IMR-90 (cell line): ENCODE measurements around the gene PKP4. TPM values are rescaled to one million over a fixed set of nuclear protein-coding genes. Genes with fewer than 3 reads are reported as not detected.

Experiments
- ATAC-seq: fragments of 200-7000 bp; cut with Tn5 transposase; 2 replicates; pipeline ENCODE4 v1.9.1; 2020; ENCODE audit warnings: low read depth, mild to moderate bottlenecking, moderate library complexity
- BruUV-seq: library from RNA; stranded (reverse); fragments of 400-500 nt; replicated peaks from 2 replicates; lab custom pipeline; 2021; lab: Mats Ljungman, UMichigan
- CTCF ChIA-PET: fragments of 300-600 bp; formaldehyde crosslinking; extraction: SDS; loops from one replicate; lab custom pipeline; 2021; ENCODE audit warnings: antibody characterized with exemption; lab: Yijun Ruan, JAX
- POLR2A ChIA-PET: fragments of 300-600 bp; sonication (Branson Sonifier 250); formaldehyde crosslinking; loops from one replicate; lab custom pipeline; 2022; ENCODE audit warnings: antibody characterized with exemption; ENCODE audit not compliant: unreplicated experiment; lab: Charles Lee
- DNase-seq: peaks from one replicate; pipeline ENCODE4 v3.0.0; 2013
- H2AFZ ChIP-seq: replicated peaks from 2 replicates; pipeline ENCODE3; 2013; ENCODE audit warnings: low read length, mild to moderate bottlenecking; ENCODE audit not compliant: poor library complexity
- H2AK5ac ChIP-seq: 2 replicates; pipeline ENCODE4 v1.6.1; 2013; ENCODE audit warnings: low read depth, low read length, inconsistent platforms
- H2AK9ac ChIP-seq: replicated peaks from 2 replicates; pipeline ENCODE3; 2013; ENCODE audit warnings: mild to moderate bottlenecking, low read depth, low read length, moderate library complexity; ENCODE audit not compliant: poor library complexity
- H2BK120ac ChIP-seq: 2 replicates; pipeline ENCODE4 v1.6.1; 2013; ENCODE audit warnings: low read depth, low read length, inconsistent platforms
- H2BK15ac ChIP-seq: 3 replicates; pipeline ENCODE4 v1.6.1; 2013; ENCODE audit warnings: low read depth, low read length, inconsistent platforms
- H2BK20ac ChIP-seq: 2 replicates; pipeline ENCODE4 v1.6.1; 2013; ENCODE audit warnings: low read depth, mild to moderate bottlenecking, inconsistent platforms, low read length, moderate library complexity
- H2BK5ac ChIP-seq: 2 replicates; pipeline ENCODE4 v1.6.1; 2013; ENCODE audit warnings: mild to moderate bottlenecking, low read depth, low read length, inconsistent platforms; ENCODE audit not compliant: poor library complexity, severe bottlenecking
- H3K14ac ChIP-seq: replicated peaks from 2 replicates; pipeline ENCODE4 v1.6.1; 2013; ENCODE audit warnings: low read depth, low read length, inconsistent platforms
- H3K18ac ChIP-seq: 2 replicates; pipeline ENCODE4 v1.6.1; 2013; ENCODE audit warnings: low read depth, low read length, control low read depth
- H3K23ac ChIP-seq: 2 replicates; pipeline ENCODE4 v1.6.1; 2013; ENCODE audit warnings: low read depth, low read length, inconsistent platforms
- H3K27ac ChIP-seq: 2 replicates; pipeline ENCODE4 v1.5.1; 2013; ENCODE audit warnings: mild to moderate bottlenecking, control low read depth, low read length; ENCODE audit not compliant: insufficient read depth
- H3K27me3 ChIP-seq: 2 replicates; pipeline ENCODE4 v1.6.1; 2013; ENCODE audit warnings: low read length; ENCODE audit not compliant: control insufficient read depth, insufficient read depth
- H3K36me3 ChIP-seq: 2 replicates; pipeline ENCODE4 v1.6.1; 2013; ENCODE audit warnings: low read length, mixed read lengths; ENCODE audit not compliant: control insufficient read depth, insufficient read depth
- H3K4ac ChIP-seq: 2 replicates; pipeline ENCODE4 v1.6.1; 2013; ENCODE audit warnings: low read depth, low read length, inconsistent platforms
- H3K4me1 ChIP-seq: 2 replicates; pipeline ENCODE4 v1.6.1; 2013; ENCODE audit warnings: low read length, mixed read lengths; ENCODE audit not compliant: control insufficient read depth, insufficient read depth
- H3K4me2 ChIP-seq: 2 replicates; pipeline ENCODE4 v1.6.1; 2013; ENCODE audit warnings: low read depth, mild to moderate bottlenecking, control low read depth, low read length, moderate library complexity
- H3K4me3 ChIP-seq: 2 replicates; pipeline ENCODE4 v1.5.1; 2013; ENCODE audit warnings: low read depth, mild to moderate bottlenecking, control low read depth, low read length, moderate library complexity; ENCODE audit not compliant: insufficient read depth
- H3K56ac ChIP-seq: 2 replicates; pipeline ENCODE4 v1.6.1; 2013; ENCODE audit warnings: low read length, inconsistent platforms; ENCODE audit not compliant: insufficient read depth; ENCODE audit errors: extremely low read depth
- H3K79me1 ChIP-seq, 2 experiments: 2 replicates each; pipeline ENCODE4 v1.6.1; 2013; ENCODE audit warnings: low read length in 2 of 2, inconsistent platforms in 1 of 2, low read depth in 1 of 2
- H3K9ac ChIP-seq: 2 replicates; pipeline ENCODE4 v1.6.1; 2013; ENCODE audit warnings: low read depth, low read length, control low read depth
- H3K9me1 ChIP-seq: 2 replicates; pipeline ENCODE4 v1.6.1; 2013; ENCODE audit warnings: low read length, inconsistent platforms; ENCODE audit not compliant: insufficient read depth
- H3K9me3 ChIP-seq: 2 replicates; pipeline ENCODE4 v1.6.1; 2013; ENCODE audit warnings: low read length; ENCODE audit not compliant: control insufficient read depth, insufficient read depth
- H4K20me1 ChIP-seq: 2 replicates; pipeline ENCODE4 v1.6.1; 2013; ENCODE audit warnings: low read length, inconsistent platforms; ENCODE audit not compliant: insufficient read depth
- H4K5ac ChIP-seq: 2 replicates; pipeline ENCODE4 v1.6.1; 2013; ENCODE audit warnings: mild to moderate bottlenecking, low read depth, low read length, control low read depth
- H4K8ac ChIP-seq, 2 experiments: 2 replicates each; pipeline ENCODE4 v1.6.1; 2013; ENCODE audit warnings: low read depth in 2 of 2, low read length in 2 of 2, control low read depth in 1 of 2, inconsistent platforms in 1 of 2
- H4K91ac ChIP-seq: 2 replicates; pipeline ENCODE4 v1.6.1; 2013; ENCODE audit warnings: low read depth, low read length, inconsistent platforms; ENCODE audit not compliant: insufficient read depth
- BHLHE40 ChIP-seq: fragments of 150-350 bp; IDR thresholded peaks from 2 replicates; pipeline ENCODE4 v1.6.1; 2016; ENCODE audit warnings: mild to moderate bottlenecking, low read depth, low read length
- CEBPB ChIP-seq: IDR thresholded peaks from 2 replicates; pipeline ENCODE4 v1.6.1; 2012; ENCODE audit warnings: low read depth, low read length, improper control_type of control experiment
- CHD1 ChIP-seq: IDR thresholded peaks from 2 replicates; pipeline ENCODE4 v1.6.1; 2012; ENCODE audit warnings: low read depth, low read length, improper control_type of control experiment
- FOS ChIP-seq: fragments of 150-350 bp; IDR thresholded peaks from 2 replicates; pipeline ENCODE4 v1.6.1; 2016; ENCODE audit warnings: low read depth, low read length
- MAZ ChIP-seq: IDR thresholded peaks from 2 replicates; pipeline ENCODE4 v1.6.1; 2012; ENCODE audit warnings: low read depth, mild to moderate bottlenecking, low read length, improper control_type of control experiment, moderate library complexity, borderline replicate concordance
- POLR2A ChIP-seq: IDR thresholded peaks from 2 replicates; pipeline ENCODE4 v1.6.1; 2012; ENCODE audit warnings: mild to moderate bottlenecking, low read depth, low read length
- RAD21 ChIP-seq: IDR thresholded peaks from 2 replicates; pipeline ENCODE4 v1.6.1; 2012; ENCODE audit warnings: low read length, improper control_type of control experiment
- RCOR1 ChIP-seq: IDR thresholded peaks from 2 replicates; pipeline ENCODE4 v1.6.1; 2012; ENCODE audit warnings: mild to moderate bottlenecking, low read length, improper control_type of control experiment; ENCODE audit not compliant: insufficient replicate concordance
- SMC3 ChIP-seq: fragments of 150-350 bp; IDR thresholded peaks from 2 replicates; pipeline ENCODE4 v1.6.1; 2016; ENCODE audit warnings: low read depth, mild to moderate bottlenecking, antibody characterized with exemption, low read length, moderate library complexity
- WGBS, 2 experiments: methylation state at CpG; one replicate each; pipeline versions ENCODE4 v1.1.5 to v1.1.7; 2013; ENCODE audit warnings: missing lambda C conversion rate in 2 of 2; ENCODE audit not compliant: insufficient read length in 1 of 2; ENCODE audit errors: extremely low coverage in 2 of 2; 5-methylcytosine and 5-hydroxymethylcytosine counted together
- dilution Hi-C: fragments of 300-500 bp; cut with HindIII; formaldehyde crosslinking; loops from one replicate; pipeline ENCODE4 v1.14.3; 2018; ENCODE audit warnings: low sequenced_read_pairs; ENCODE audit not compliant: unreplicated experiment
- in situ Hi-C: fragments of 300-500 bp; cut with MboI; formaldehyde crosslinking; loops from 3 replicates; pipeline ENCODE4 v1.14.3; 2019; ENCODE audit warnings: low sequenced_read_pairs, inconsistent platforms, mixed read lengths
- intact Hi-C: fragments of 100-400 bp; cut with micrococcal nuclease; formaldehyde crosslinking; loops from 2 replicates; pipeline ENCODE4 v1.10.0; 2022
- polyA plus RNA-seq, 3 experiments: library from polyadenylated mRNA; depleted of rRNA; stranded (reverse); fragments of >200 nt; gene quantifications; 2 replicates each; pipeline ENCODE4 v1.2.3, GENCODE V29; 2012; ENCODE audit warnings: low replicate concordance in 1 of 3
- total RNA-seq: library from RNA; depleted of rRNA; stranded (reverse); fragments of >200 nt; gene quantifications from 2 replicates; pipeline ENCODE4 v1.2.3, GENCODE V29; 2012
- TF ChIP-seq, protein P1 (sequence below): fragments of 150-350 bp; IDR thresholded peaks from 2 replicates; pipeline ENCODE4 v1.6.1; 2017; ENCODE audit warnings: mild to moderate bottlenecking, antibody characterized with exemption, low read length, low read depth
- TF ChIP-seq, protein P2 (sequence below): fragments of 150-350 bp; IDR thresholded peaks from 2 replicates; pipeline ENCODE4 v1.6.1; 2016; ENCODE audit warnings: low read depth, mild to moderate bottlenecking, low read length, moderate library complexity, borderline replicate concordance

The PKP4 gene
- total and polyA plus RNA-seq, 2 of the 4 experiments (the other 2 are of a cell fraction): 20.1 to 37.8 TPM

DNA sequence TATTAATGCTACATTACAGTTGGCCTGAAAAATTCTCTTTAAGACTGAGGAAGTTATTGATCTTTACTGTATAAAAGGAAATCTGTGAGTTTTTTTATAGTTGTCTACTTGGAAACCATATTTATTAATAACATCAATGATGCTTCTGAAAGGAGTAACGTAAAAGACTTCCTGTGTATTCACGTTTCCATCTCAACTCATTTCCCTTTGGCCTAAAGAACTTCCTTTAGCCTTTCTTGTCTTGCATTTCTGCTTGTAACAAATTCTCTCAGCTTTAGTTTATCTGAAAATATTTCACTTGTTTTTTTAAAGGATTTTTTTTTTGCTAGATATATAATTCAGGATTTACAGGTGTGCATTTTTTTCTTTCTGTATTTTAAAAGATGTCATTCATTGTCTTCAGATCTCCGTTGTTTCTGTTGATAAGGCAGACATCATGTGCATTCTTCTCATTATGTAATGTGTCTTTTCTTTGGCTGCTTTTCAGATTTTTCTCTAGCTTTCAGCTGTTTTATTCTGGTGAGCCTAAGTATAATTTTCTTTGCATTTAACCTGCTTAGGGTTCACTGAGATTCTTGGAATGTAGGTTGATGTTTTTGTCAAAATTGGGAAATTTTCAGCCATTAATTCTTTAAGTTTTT, 179.3 kb downstream of the PKP4 start:
- no peaks in the 10 kb centered on the region for H4K20me1 ChIP-seq
- no peak overlapping the region for H3K4me3 ChIP-seq
- no peak overlapping the region for H2BK5ac ChIP-seq
- H3K9me3 ChIP-seq: no peaks in the 10 kb centered on the region
- no peak overlapping the region for H3K56ac ChIP-seq
- H2BK120ac ChIP-seq: no peak overlapping the region
- TF ChIP-seq RCOR1: no peak
- TF ChIP-seq BHLHE40: no peak
- no peak for TF ChIP-seq FOS
- TF ChIP-seq POLR2A: no peak
- TF ChIP-seq, protein P1, sequence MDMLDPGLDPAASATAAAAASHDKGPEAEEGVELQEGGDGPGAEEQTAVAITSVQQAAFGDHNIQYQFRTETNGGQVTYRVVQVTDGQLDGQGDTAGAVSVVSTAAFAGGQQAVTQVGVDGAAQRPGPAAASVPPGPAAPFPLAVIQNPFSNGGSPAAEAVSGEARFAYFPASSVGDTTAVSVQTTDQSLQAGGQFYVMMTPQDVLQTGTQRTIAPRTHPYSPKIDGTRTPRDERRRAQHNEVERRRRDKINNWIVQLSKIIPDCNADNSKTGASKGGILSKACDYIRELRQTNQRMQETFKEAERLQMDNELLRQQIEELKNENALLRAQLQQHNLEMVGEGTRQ: no peak
- no peak for TF ChIP-seq MAZ
- TF ChIP-seq SMC3: no peak
- no peak for TF ChIP-seq RAD21
- no peak for TF ChIP-seq CEBPB
- no peak for TF ChIP-seq CHD1
- TF ChIP-seq, protein P2, sequence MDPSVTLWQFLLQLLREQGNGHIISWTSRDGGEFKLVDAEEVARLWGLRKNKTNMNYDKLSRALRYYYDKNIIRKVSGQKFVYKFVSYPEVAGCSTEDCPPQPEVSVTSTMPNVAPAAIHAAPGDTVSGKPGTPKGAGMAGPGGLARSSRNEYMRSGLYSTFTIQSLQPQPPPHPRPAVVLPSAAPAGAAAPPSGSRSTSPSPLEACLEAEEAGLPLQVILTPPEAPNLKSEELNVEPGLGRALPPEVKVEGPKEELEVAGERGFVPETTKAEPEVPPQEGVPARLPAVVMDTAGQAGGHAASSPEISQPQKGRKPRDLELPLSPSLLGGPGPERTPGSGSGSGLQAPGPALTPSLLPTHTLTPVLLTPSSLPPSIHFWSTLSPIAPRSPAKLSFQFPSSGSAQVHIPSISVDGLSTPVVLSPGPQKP: no peak
- dilution Hi-C loops (no loop called here), intact Hi-C loops (loop anchor here (2.0 kb wide), 1 partner anchor 17 kb away; no protein-coding TSS in a partner anchor), in situ Hi-C loops (no loop called here)
- no peak overlapping the region for H4K91ac ChIP-seq
- no peak overlapping the region for H2BK20ac ChIP-seq
- peaks cover 4% of the 10 kb centered on the region; the same call in 1 of the 2 replicates for H3K4me1 ChIP-seq
- H2AK5ac ChIP-seq: no peak overlapping the region
- no CpG with 5 or more reads among the region's 3 CpGs for WGBS, 2 experiments
- no peak overlapping the region for H3K4me2 ChIP-seq
- DNase-seq (no peak), ATAC-seq (no peak)
- no peak overlapping the region for H3K27ac ChIP-seq
- POLR2A ChIA-PET: no interaction called here
- no peak overlapping the region for H2AK9ac ChIP-seq
- H3K9me1 ChIP-seq: no peaks in the 10 kb centered on the region; the same call in 1 of the 2 replicates
- no peaks in the 10 kb centered on the region for H3K79me1 ChIP-seq
- no peak overlapping the region for H2AFZ ChIP-seq
- peaks cover 10% of the 10 kb centered on the region for H3K36me3 ChIP-seq
- H3K27me3 ChIP-seq: no peaks in the 10 kb centered on the region
- no peak overlapping the region for H3K23ac ChIP-seq
- H3K9ac ChIP-seq: no peak overlapping the region
- no peak overlapping the region for H4K8ac ChIP-seq
- H4K5ac ChIP-seq: no peak overlapping the region
- CTCF ChIA-PET: interaction anchor here (0.6 to 1.2 kb wide), 2 partner anchors 14 to 828 kb away, joined by 3 to 4 read pairs; no protein-coding TSS in a partner anchor
- H3K14ac ChIP-seq: no peak overlapping the region
- no TSS peak for BruUV-seq
- H2BK15ac ChIP-seq: no peak overlapping the region
- no peak overlapping the region for H3K4ac ChIP-seq
- H3K18ac ChIP-seq: no peak overlapping the region
